ENCODE data around the gene PIK3C2G.
"Not testable (repeated sequence)": the region's sequence is repeated elsewhere in the genome, so short reads cannot be mapped to it uniquely, and the experiment has no call there.

PIK3C2G gene

GRCh38 chr12:18261273-18261672, at the start of gene PIK3C2G:
TSS of gene PIK3C2G (plus strand) at chr12:18261518. CDS start at chr12:18282082, 20,564 bp downstream.
- DNase-seq (ENCODE audit: low read depth): no peak

- no peak for DNase-seq (ENCODE audit: low read depth)
Observed at GRCh38 chr12:18217966-18218365, 43.4 kb upstream of the PIK3C2G start.

GRCh38 chr12:18221726-18222125, 39.6 kb upstream of the PIK3C2G start:
- DNase-seq (ENCODE audit: low read depth): no peak

- no peak for DNase-seq (ENCODE audit: low read depth)
Observed at GRCh38 chr12:18222699-18223098, 38.6 kb upstream of the PIK3C2G start.

GRCh38 chr12:18224745-18225144, 36.6 kb upstream of the PIK3C2G start:
- no peak for DNase-seq (ENCODE audit: low read depth)

- DNase-seq (ENCODE audit: low read depth): no peak
Observed at GRCh38 chr12:18239526-18239925, 21.8 kb upstream of the PIK3C2G start.

GRCh38 chr12:18242380-18243089, 18.8 kb upstream of the PIK3C2G start:
- DNase-seq (ENCODE audit: low read depth): no peak

GRCh38 chr12:18243238-18243637, 18.1 kb upstream of the PIK3C2G start:
- no peak for DNase-seq (ENCODE audit: low read depth)

- no peak for DNase-seq (ENCODE audit: low read depth)
Observed at GRCh38 chr12:18246066-18246465, 15.3 kb upstream of the PIK3C2G start.

- DNase-seq (ENCODE audit: low read depth): no peak
Observed at GRCh38 chr12:18250313-18250916, 10.9 kb upstream of the PIK3C2G start.

GRCh38 chr12:18254081-18254480, 7.2 kb upstream of the PIK3C2G start:
- no peak for DNase-seq (ENCODE audit: low read depth)

GRCh38 chr12:18255004-18255403, 6.3 kb upstream of the PIK3C2G start:
- DNase-seq (ENCODE audit: low read depth): not testable (repeated sequence)

- no peak for DNase-seq (ENCODE audit: low read depth)
Observed at GRCh38 chr12:18257251-18257650, 4.1 kb upstream of the PIK3C2G start.

- no peak for DNase-seq (ENCODE audit: low read depth)
Observed at GRCh38 chr12:18258929-18259328, 2.4 kb upstream of the PIK3C2G start.

- no peak for DNase-seq (ENCODE audit: low read depth)
Observed at GRCh38 chr12:18259906-18260682, 1.2 kb upstream of the PIK3C2G start.

GRCh38 chr12:18261906-18262305, 588 bp downstream of the PIK3C2G start:
- DNase-seq (ENCODE audit: low read depth): no peak

- DNase-seq (ENCODE audit: low read depth): no peak
Observed at GRCh38 chr12:18262514-18262913, 1.2 kb downstream of the PIK3C2G start.

- no peak for DNase-seq (ENCODE audit: low read depth)
Observed at GRCh38 chr12:18264581-18265075, 3.3 kb downstream of the PIK3C2G start.

- DNase-seq (ENCODE audit: low read depth): no peak
Observed at GRCh38 chr12:18267427-18268099, 6.2 kb downstream of the PIK3C2G start.

- no peak for DNase-seq (ENCODE audit: low read depth)
Observed at GRCh38 chr12:18270958-18271460, 9.7 kb downstream of the PIK3C2G start.

- DNase-seq (ENCODE audit: low read depth): no peak
Observed at GRCh38 chr12:18275981-18276380, 14.7 kb downstream of the PIK3C2G start.

GRCh38 chr12:18277196-18277595, 15.9 kb downstream of the PIK3C2G start:
- DNase-seq (ENCODE audit: low read depth): no peak
